ENCODE results near the gene AP1S1.
"Not testable (repeated sequence)": the region's sequence is repeated elsewhere in the genome, so short reads cannot be mapped to it uniquely, and the experiment has no call there.

The AP1S1 gene

DNA sequence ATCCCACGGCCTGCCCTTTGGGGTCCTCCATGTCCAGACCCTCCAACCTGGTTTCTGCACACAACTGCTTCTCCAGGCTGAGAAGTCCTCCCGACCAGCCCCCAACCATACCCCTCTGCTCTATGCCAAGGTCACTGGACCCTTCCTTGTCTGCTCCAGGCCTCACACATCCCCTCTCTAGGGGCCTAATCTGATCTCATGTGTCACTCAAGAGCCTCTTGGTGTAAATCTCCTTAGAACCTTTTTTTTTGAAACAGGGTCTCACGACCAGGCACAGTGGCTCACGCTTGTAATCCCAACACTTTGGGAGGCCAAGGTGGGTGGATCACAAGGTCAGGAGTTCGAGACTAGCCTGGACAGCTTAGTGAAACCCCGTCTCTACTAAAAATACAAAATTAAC is 44.9 kb upstream of the AP1S1 start:
- ChIA-PET POLR2A (interaction anchor here (0.6 kb wide), 1 partner anchor 12 kb away, joined by 6 read pairs; no protein-coding TSS in a partner anchor), CTCF (interaction anchor here (0.8 to 1.5 kb wide), 2 partner anchors 28 to 35 kb away, joined by 3 to 4 read pairs; no protein-coding TSS in a partner anchor)
- DNase-seq (ENCODE audit: extremely low spot score): no peak
- no peak for TF ChIP-seq NFRKB (IDR thresholded peaks at IDR 0.05)
- no peak for TF ChIP-seq ARNT (IDR thresholded peaks at IDR 0.05)
- no peak for TF ChIP-seq HDGF (IDR thresholded peaks at IDR 0.05; ENCODE audit: borderline replicate concordance)
- TF ChIP-seq ELF4 (IDR thresholded peaks at IDR 0.05): no peak
- no peak for TF ChIP-seq ZNF384 (IDR thresholded peaks at IDR 0.05)
- no peak for TF ChIP-seq SP1 (IDR thresholded peaks at IDR 0.05)
- no peak for TF ChIP-seq TARDBP (IDR thresholded peaks at IDR 0.05)
- TF ChIP-seq FOXM1 (IDR thresholded peaks at IDR 0.05; ENCODE audit: borderline replicate concordance): no peak

- ChIA-PET CTCF (interaction anchor here (1.1 kb wide), 1 partner anchor 32 kb away, joined by 3 read pairs; no protein-coding TSS in a partner anchor), POLR2A (no interaction called here)
- no peak for TF ChIP-seq L3MBTL2 (conservative IDR thresholded peaks at IDR 0.05)
- no peak for TF ChIP-seq ARNT (IDR thresholded peaks at IDR 0.05)
- TF ChIP-seq PKNOX1 (IDR thresholded peaks at IDR 0.05): no peak
- no peak for TF ChIP-seq FOXM1 (IDR thresholded peaks at IDR 0.05; ENCODE audit: borderline replicate concordance)
- TF ChIP-seq SP1 (IDR thresholded peaks at IDR 0.05): no peak
- no peak for TF ChIP-seq ZNF384 (IDR thresholded peaks at IDR 0.05)
- no peak for DNase-seq (ENCODE audit: extremely low spot score)
Measured at GRCh38 chr7:101111261-101111660, 43.0 kb upstream of the AP1S1 start.

DNA sequence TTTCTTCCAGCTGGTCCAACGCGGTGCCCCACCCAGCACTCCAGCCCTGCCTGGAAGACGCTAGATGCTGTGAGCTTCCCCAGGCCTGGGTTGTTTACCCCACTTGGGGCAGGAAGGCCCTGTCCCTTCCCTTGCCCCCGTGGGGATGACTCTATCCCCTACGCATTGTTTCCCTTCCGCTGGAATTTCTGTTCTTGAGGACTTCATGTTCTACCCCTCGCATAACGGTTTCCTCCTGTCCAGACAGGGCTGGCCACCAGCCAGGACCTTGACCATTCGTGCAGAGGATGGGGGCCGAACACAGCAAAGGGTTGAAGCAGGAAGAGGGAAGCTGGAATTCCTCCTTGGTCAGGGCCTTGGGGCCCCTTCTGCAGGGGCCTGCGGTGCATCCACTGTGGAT is 42.0 kb upstream of the AP1S1 start:
- ChIA-PET POLR2A (no interaction called here), CTCF (no interaction called here)
- no peak for TF ChIP-seq BHLHE40 (IDR thresholded peaks at IDR 0.05; ENCODE audit: borderline replicate concordance)
- TF ChIP-seq FOXM1 (IDR thresholded peaks at IDR 0.05; ENCODE audit: borderline replicate concordance): no peak
- no peak for TF ChIP-seq L3MBTL2 (conservative IDR thresholded peaks at IDR 0.05)
- no peak for TF ChIP-seq ELF4 (IDR thresholded peaks at IDR 0.05)
- no peak for TF ChIP-seq HDGF (IDR thresholded peaks at IDR 0.05; ENCODE audit: borderline replicate concordance)
- no peak for TF ChIP-seq ARNT (IDR thresholded peaks at IDR 0.05)
- TF ChIP-seq NFRKB (IDR thresholded peaks at IDR 0.05): no peak
- TF ChIP-seq LEF1 (IDR thresholded peaks at IDR 0.05; ENCODE audit: borderline replicate concordance): no peak
- TF ChIP-seq CTBP1 (IDR thresholded peaks at IDR 0.05; ENCODE audit: borderline replicate concordance): no peak
- no peak for DNase-seq (ENCODE audit: extremely low spot score)

DNA sequence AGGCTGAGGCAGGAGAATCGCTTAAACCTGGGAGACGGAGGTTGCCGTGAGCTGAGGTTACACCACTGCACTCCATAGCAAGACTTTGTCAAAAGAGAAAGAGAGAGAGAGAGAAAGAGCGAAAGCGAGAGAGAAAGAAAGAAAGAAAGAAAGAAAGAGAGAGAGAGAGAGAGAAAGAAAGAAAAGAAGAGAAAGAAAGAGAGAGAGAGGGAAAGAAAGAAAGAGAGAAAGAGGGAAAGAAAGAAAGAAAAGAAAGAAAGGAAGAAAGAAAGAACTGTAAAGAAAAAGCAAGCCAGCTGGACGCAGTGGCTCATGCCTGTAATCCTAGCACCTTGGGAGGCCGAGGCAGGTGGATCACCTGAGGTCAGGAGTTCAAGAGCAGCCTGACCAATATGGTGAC is 41.1 kb upstream of the AP1S1 start:
- DNase-seq (ENCODE audit: extremely low spot score); CTCF ChIA-PET; POLR2A ChIA-PET: not testable (repeated sequence)

GRCh38 chr7:101113836-101114235 is 40.4 kb upstream of the AP1S1 start:
- no peak for TF ChIP-seq PKNOX1 (IDR thresholded peaks at IDR 0.05)
- no peak for TF ChIP-seq FOXK2 (IDR thresholded peaks at IDR 0.05)
- ChIA-PET CTCF (no interaction called here), POLR2A (no interaction called here)
- no peak for DNase-seq (ENCODE audit: extremely low spot score)

GRCh38 chr7:101114492-101114891 is 39.8 kb upstream of the AP1S1 start:
- DNase-seq (ENCODE audit: extremely low spot score): no peak
- POLR2A ChIA-PET: no interaction called here
- CTCF ChIA-PET: no interaction called here
- TF ChIP-seq NFRKB (IDR thresholded peaks at IDR 0.05) (no peak), PKNOX1 (IDR thresholded peaks at IDR 0.05) (no peak), BHLHE40 (IDR thresholded peaks at IDR 0.05; ENCODE audit: borderline replicate concordance) (no peak), L3MBTL2 (conservative IDR thresholded peaks at IDR 0.05) (no peak), FOXM1 (IDR thresholded peaks at IDR 0.05; ENCODE audit: borderline replicate concordance) (no peak), FOXA1 (IDR thresholded peaks at IDR 0.05) (no peak), ARNT (IDR thresholded peaks at IDR 0.05) (no peak), HDGF (IDR thresholded peaks at IDR 0.05; ENCODE audit: borderline replicate concordance) (no peak), FOXK2 (IDR thresholded peaks at IDR 0.05) (no peak), ZNF384 (IDR thresholded peaks at IDR 0.05) (no peak), TARDBP (IDR thresholded peaks at IDR 0.05) (no peak), ELF4 (IDR thresholded peaks at IDR 0.05) (no peak), LEF1 (IDR thresholded peaks at IDR 0.05; ENCODE audit: borderline replicate concordance) (no peak), SP1 (IDR thresholded peaks at IDR 0.05) (no peak), SUZ12 (IDR thresholded peaks at IDR 0.05) (no peak), CTBP1 (IDR thresholded peaks at IDR 0.05; ENCODE audit: borderline replicate concordance) (no peak)

- ChIA-PET POLR2A (no interaction called here), CTCF (no interaction called here)
- DNase-seq (ENCODE audit: extremely low spot score): no peak
- TF ChIP-seq BHLHE40 (IDR thresholded peaks at IDR 0.05; ENCODE audit: borderline replicate concordance): no peak
- TF ChIP-seq CTBP1 (IDR thresholded peaks at IDR 0.05; ENCODE audit: borderline replicate concordance): no peak
- no peak for TF ChIP-seq FOXK2 (IDR thresholded peaks at IDR 0.05)
- TF ChIP-seq ELF4 (IDR thresholded peaks at IDR 0.05): no peak
- no peak for TF ChIP-seq ZNF384 (IDR thresholded peaks at IDR 0.05)
- no peak for TF ChIP-seq PKNOX1 (IDR thresholded peaks at IDR 0.05)
- no peak for TF ChIP-seq SP1 (IDR thresholded peaks at IDR 0.05)
- no peak for TF ChIP-seq NFRKB (IDR thresholded peaks at IDR 0.05)
- TF ChIP-seq TARDBP (IDR thresholded peaks at IDR 0.05): no peak
- no peak for TF ChIP-seq HDGF (IDR thresholded peaks at IDR 0.05; ENCODE audit: borderline replicate concordance)
- no peak for TF ChIP-seq FOXA1 (IDR thresholded peaks at IDR 0.05)
- no peak for TF ChIP-seq L3MBTL2 (conservative IDR thresholded peaks at IDR 0.05)
- TF ChIP-seq FOXM1 (IDR thresholded peaks at IDR 0.05; ENCODE audit: borderline replicate concordance): no peak
- no peak for TF ChIP-seq SUZ12 (IDR thresholded peaks at IDR 0.05)
- TF ChIP-seq ARNT (IDR thresholded peaks at IDR 0.05): no peak
- TF ChIP-seq LEF1 (IDR thresholded peaks at IDR 0.05; ENCODE audit: borderline replicate concordance): no peak
Measured at GRCh38 chr7:101115215-101115614, 39.1 kb upstream of the AP1S1 start.
